ENCODE data around the gene SHISA9.

- TF ChIP-seq, protein P1, sequence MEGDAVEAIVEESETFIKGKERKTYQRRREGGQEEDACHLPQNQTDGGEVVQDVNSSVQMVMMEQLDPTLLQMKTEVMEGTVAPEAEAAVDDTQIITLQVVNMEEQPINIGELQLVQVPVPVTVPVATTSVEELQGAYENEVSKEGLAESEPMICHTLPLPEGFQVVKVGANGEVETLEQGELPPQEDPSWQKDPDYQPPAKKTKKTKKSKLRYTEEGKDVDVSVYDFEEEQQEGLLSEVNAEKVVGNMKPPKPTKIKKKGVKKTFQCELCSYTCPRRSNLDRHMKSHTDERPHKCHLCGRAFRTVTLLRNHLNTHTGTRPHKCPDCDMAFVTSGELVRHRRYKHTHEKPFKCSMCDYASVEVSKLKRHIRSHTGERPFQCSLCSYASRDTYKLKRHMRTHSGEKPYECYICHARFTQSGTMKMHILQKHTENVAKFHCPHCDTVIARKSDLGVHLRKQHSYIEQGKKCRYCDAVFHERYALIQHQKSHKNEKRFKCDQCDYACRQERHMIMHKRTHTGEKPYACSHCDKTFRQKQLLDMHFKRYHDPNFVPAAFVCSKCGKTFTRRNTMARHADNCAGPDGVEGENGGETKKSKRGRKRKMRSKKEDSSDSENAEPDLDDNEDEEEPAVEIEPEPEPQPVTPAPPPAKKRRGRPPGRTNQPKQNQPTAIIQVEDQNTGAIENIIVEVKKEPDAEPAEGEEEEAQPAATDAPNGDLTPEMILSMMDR (conservative IDR thresholded peaks at IDR 0.05; ENCODE audit: low read length) = no peak
- TF ChIP-seq EZH2phosphoT487 (IDR thresholded peaks at IDR 0.05; ENCODE audit: borderline replicate concordance) = no peak
Measured at GRCh38 chr16:12920739-12921138, 19.3 kb downstream of the SHISA9 start.

Measured in Loucy (cell line).